Osteoblast (primary cell): ENCODE data around the gene CRIP3. TPM values are rescaled to one million over a fixed set of nuclear protein-coding genes. Genes with fewer than 3 reads are reported as not detected.

Source experiments
- DNase-seq: peaks from one replicate; pipeline ENCODE4 v3.0.0; 2011; ENCODE audit warnings: low spot score, mixed read lengths; ENCODE audit not compliant: insufficient read length; ENCODE audit errors: missing footprints
- H2AFZ ChIP-seq: 2 replicates; pipeline ENCODE4 v1.6.0; 2011; ENCODE audit warnings: mild to moderate bottlenecking, low read length
- H3K27ac ChIP-seq: 2 replicates; pipeline ENCODE4 v1.5.1; 2011; ENCODE audit warnings: mild to moderate bottlenecking, low read depth, low read length, moderate library complexity
- H3K27me3 ChIP-seq: 2 replicates; pipeline ENCODE4 v1.6.0; 2012; ENCODE audit warnings: mild to moderate bottlenecking, control low read depth, inconsistent platforms, low read length, moderate library complexity; ENCODE audit not compliant: insufficient read depth
- H3K36me3 ChIP-seq: 2 replicates; pipeline ENCODE4 v1.5.1; 2011; ENCODE audit warnings: mild to moderate bottlenecking, low read length, control low read depth, moderate library complexity; ENCODE audit not compliant: insufficient read depth
- H3K4me1 ChIP-seq: 2 replicates; pipeline ENCODE4 v1.5.1; 2011; ENCODE audit warnings: mild to moderate bottlenecking, low read length, control low read depth, moderate library complexity; ENCODE audit not compliant: insufficient read depth
- H3K4me2 ChIP-seq: 2 replicates; pipeline ENCODE4 v1.6.0; 2011; ENCODE audit warnings: mild to moderate bottlenecking, low read length; ENCODE audit not compliant: insufficient read depth
- H3K4me3 ChIP-seq: fragments of 200-600 bp; sonication (generic); 3 replicates; pipeline ENCODE4 v1.5.1; 2012; ENCODE audit warnings: mild to moderate bottlenecking, low read length, inconsistent platforms; ENCODE audit not compliant: insufficient read depth
- H3K79me2 ChIP-seq: 2 replicates; pipeline ENCODE4 v1.6.0; 2012; ENCODE audit warnings: mild to moderate bottlenecking, low read length, control low read depth, inconsistent platforms; ENCODE audit not compliant: insufficient read depth
- H3K9me3 ChIP-seq: 2 replicates; pipeline ENCODE4 v1.5.1; 2011; ENCODE audit warnings: low read depth, low read length, control low read depth
- H4K20me1 ChIP-seq: 2 replicates; pipeline ENCODE4 v1.6.0; 2012; ENCODE audit warnings: mild to moderate bottlenecking, low read length, control low read depth; ENCODE audit not compliant: insufficient read depth
- total RNA-seq: library from RNA; depleted of rRNA; stranded (reverse); fragments of >200 nt; gene quantifications from 2 replicates; pipeline ENCODE4 v1.2.3, GENCODE V29; 2012
- TF ChIP-seq, protein P1 (sequence below): IDR thresholded peaks from 2 replicates; pipeline ENCODE4 v1.5.1; 2011; ENCODE audit warnings: mild to moderate bottlenecking, low read depth, low read length, moderate library complexity; ENCODE audit errors: extremely low read depth

The CRIP3 gene
- total RNA-seq, 1 donor, result not detected

DNA sequence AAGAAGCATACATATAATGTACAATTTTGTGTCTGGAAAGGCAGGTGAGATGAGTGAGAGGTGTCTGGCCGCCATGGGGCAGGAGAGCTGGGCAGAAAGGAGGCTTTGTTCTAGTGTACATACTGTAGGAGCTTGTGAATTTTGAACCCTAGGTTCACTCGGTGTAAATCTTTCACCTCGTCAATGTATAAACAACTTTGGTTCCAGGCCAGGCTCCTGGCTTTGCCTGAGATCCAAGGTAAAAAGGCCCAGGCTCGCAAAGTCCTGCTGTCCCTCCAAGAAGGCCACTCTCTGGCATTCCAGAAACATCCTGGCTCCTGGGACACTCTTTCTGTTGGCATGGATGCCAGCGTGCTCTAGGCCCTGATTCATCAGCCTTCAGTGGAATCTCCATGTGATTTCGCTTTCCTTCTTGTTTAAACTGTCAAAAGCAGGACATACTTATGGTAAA is 17.7 kb downstream of the CRIP3 start:
- DNase-seq, result no peak
- Histone ChIP-seq H4K20me1 (no peaks in the 10 kb centered on the region), H3K4me3 (no peak overlapping the region), H3K4me1 (peaks cover 5% of the 10 kb centered on the region), H3K36me3 (no peaks in the 10 kb centered on the region), H3K4me2 (no peak overlapping the region), H3K9me3 (no peaks in the 10 kb centered on the region), H3K79me2 (no peaks in the 10 kb centered on the region), H3K27ac (no peak overlapping the region), H3K27me3 (peaks cover 3% of the 10 kb centered on the region), H2AFZ (no peak overlapping the region)
- TF ChIP-seq, protein P1, sequence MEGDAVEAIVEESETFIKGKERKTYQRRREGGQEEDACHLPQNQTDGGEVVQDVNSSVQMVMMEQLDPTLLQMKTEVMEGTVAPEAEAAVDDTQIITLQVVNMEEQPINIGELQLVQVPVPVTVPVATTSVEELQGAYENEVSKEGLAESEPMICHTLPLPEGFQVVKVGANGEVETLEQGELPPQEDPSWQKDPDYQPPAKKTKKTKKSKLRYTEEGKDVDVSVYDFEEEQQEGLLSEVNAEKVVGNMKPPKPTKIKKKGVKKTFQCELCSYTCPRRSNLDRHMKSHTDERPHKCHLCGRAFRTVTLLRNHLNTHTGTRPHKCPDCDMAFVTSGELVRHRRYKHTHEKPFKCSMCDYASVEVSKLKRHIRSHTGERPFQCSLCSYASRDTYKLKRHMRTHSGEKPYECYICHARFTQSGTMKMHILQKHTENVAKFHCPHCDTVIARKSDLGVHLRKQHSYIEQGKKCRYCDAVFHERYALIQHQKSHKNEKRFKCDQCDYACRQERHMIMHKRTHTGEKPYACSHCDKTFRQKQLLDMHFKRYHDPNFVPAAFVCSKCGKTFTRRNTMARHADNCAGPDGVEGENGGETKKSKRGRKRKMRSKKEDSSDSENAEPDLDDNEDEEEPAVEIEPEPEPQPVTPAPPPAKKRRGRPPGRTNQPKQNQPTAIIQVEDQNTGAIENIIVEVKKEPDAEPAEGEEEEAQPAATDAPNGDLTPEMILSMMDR, result no peak

DNA sequence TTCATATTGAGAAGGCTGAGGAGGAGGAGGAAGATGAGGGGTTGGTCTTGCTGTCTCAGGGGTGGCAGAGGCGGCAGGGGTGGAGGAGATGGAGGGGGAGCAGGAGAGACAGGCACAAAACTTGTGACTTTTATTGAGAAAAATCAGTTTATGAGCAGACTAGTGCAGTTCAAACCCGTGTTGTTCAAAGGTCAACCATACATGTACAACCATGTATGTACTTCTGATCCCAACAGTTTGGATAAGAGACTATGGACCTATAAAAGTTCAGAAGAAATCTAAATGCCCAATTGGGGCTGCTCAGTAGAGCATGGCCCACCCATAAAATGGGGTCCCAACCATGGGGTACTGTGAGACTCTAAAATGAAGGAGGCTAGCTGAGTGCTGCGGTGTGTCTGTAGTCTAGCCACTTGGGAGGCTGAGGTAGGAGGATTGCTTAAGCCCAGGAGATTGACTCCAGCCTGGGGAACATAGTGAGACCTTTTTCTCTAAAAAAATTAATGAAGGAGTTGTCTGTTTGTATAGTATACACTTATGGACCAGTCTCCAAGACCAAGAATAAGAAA is 18.2 kb downstream of the CRIP3 start:
- Histone ChIP-seq H3K27me3 (peaks cover 3% of the 10 kb centered on the region), H2AFZ (no peak overlapping the region), H3K4me1 (peaks cover 5% of the 10 kb centered on the region), H4K20me1 (no peaks in the 10 kb centered on the region), H3K27ac (no peak overlapping the region), H3K79me2 (no peaks in the 10 kb centered on the region), H3K9me3 (no peaks in the 10 kb centered on the region), H3K4me3 (no peak overlapping the region), H3K36me3 (no peaks in the 10 kb centered on the region), H3K4me2 (no peak overlapping the region)
- TF ChIP-seq, protein P1, result no peak
- DNase-seq, result no peak

DNA sequence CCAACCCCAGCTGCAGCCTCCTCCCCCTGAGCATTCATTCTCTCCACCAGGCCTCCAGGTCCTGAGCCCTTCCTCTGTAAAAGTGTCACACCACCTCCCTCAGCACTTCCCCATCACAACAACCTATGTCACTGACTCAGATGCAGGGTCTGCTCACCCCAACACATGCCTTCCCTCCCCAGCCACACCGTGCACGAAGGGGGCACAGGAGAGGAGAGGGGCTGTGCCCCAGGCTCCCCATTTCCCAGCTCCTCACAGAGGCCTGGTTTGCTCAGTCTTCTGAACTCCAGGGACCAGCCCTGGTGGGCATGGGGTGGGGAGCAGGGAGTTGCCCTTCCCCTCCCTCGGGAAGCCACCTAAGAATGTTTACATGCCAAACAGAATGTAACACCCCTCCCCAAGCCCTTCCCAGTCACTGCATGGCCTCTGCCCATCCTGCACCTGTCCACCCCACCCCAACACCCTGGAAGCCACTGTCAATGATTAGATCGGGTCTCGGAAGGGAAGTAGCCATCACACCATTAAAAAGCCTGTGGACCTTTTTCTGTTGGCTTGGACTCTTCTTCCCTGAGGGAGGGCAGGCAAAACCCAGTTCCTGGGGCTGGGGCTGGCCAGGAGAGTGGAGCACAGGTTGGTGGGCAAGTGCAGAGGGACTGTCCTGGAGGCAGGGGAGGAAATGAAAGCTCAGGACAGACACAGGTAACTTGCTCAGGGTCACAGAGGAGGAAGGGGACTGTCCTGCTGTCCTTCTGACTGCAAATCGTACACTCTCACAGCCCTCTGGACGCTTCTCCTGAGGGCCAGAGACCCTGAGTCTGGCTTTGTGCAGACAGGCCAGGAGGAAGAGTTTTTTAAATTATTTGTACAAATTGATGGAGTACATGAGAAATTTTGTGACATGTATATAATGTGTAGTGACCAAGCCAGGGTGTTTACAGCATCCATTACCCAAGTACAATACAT is 20.6 kb downstream of the CRIP3 start:
- no peak overlapping the region for H2AFZ ChIP-seq
- H3K9me3 ChIP-seq, result no peaks in the 10 kb centered on the region
- no peaks in the 10 kb centered on the region for H3K79me2 ChIP-seq
- no peaks in the 10 kb centered on the region for H3K36me3 ChIP-seq
- peaks cover 5% of the 10 kb centered on the region for H3K4me1 ChIP-seq
- H3K27me3 ChIP-seq, result peaks cover 3% of the 10 kb centered on the region
- DNase-seq, result no peak
- no peak overlapping the region for H3K4me2 ChIP-seq
- H3K27ac ChIP-seq, result no peak overlapping the region
- H4K20me1 ChIP-seq, result no peaks in the 10 kb centered on the region
- TF ChIP-seq, protein P1, result no peak
- no peak overlapping the region for H3K4me3 ChIP-seq

DNA sequence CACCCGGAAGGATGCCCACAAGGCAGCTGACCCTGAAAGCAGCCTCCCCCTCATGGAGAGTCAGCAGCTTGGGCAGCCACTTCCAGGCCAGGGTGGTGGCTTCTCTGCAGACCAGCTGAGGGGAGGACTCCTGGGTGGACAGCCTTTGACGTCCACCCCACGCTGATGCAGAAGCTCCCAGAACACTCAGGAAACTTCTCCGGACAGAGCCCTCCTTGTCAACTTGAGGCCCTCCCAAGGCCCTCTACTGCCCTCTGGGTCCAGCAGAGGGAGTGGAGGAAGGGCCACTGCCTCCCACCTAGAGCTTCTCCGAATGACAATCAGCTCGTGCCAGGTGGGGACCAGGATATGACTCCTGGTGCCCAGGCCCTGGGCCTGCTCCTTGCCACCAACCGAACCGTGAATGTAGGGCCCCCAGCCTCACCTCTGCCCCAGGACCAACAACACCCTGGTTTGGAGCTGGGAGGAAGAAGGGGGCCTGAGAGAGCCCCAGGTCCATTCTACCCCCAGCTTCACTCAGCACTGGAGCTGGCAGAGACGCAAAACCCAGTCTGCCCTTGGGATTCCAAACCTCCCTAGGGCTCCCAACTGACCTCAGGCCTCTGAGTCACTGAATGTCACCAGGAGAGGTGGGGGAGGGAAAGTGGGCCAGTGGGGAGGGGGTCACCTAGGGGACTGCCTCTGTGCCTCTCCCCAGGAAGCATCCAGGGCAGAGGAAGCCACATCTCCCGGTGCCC is 21.5 kb downstream of the CRIP3 start:
- Histone ChIP-seq H3K36me3 (no peaks in the 10 kb centered on the region), H3K27ac (no peak overlapping the region), H3K4me1 (peaks cover 5% of the 10 kb centered on the region), H4K20me1 (no peaks in the 10 kb centered on the region), H3K4me3 (no peak overlapping the region), H3K9me3 (no peaks in the 10 kb centered on the region), H3K27me3 (peaks cover 4% of the 10 kb centered on the region), H3K4me2 (no peak overlapping the region), H3K79me2 (no peaks in the 10 kb centered on the region), H2AFZ (no peak overlapping the region)
- DNase-seq, result peak; percentile 97
- TF ChIP-seq, protein P1, result no peak
